NCI-H526 (cell line): ENCODE measurements around the gene SBF2.

Source experiments
- DNase-seq, 2 experiments: peaks; one replicate each; lab custom pipeline; 2025; lab: John Stamatoyannopoulos, UW

Gene SBF2

DNA sequence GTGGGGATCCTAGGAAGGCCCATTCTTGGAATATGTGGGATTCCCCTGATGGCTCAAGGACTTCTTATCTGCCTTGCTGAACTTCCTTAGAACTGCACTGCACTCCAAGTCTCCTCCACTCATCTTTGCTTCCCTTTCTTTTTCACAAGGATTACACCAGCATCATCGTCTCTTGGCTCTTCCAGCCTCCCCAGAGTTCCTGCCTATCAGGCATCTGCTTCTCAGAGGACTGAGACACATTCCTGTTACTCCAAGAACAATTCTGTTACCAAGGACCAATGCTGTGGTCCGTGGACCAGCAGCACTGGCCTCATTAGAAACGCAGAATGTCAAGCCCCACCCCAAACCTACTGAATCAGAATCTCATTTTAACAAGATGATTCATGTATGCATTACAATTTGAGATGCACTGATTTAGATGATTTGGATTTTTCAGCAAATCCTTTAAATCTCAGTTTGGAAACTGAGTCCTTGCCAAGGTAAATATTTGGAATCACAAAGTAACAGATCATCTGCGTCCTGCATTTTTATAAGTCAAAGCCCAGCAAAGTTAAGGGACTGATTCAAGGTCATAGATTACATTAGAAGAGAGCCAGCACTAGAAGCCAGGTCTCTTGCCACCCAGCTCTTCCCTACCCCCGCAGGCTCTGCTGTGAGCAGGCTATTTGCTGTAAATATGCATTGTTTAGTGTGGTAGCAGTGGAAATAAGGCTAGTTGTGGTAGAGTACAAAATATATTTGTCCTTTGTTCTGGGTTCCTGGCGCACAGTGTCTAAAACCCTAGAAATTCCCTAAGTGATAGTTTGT lies 519.2 kb downstream of the SBF2 start:
- DNase-seq = no peak

DNA sequence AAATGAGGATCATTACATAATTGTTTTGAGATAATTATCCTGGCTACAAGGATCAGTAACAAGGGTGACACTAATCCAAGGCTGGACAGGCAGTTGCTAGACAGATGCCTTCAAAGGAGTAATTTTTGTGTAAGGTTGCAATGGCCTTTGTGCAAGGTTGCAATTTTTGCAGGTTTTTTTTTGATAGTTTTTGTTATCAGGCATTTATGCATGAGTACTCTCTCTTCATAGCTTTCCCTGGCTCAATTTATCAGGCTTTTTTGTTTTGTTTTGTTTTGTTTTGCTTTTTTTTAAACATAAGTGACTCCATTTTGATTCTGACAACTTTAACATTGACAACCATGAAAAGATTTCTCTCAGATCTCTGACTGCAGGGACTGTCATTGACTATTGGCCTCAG lies 519.9 kb downstream of the SBF2 start:
- DNase-seq = no peak

DNA sequence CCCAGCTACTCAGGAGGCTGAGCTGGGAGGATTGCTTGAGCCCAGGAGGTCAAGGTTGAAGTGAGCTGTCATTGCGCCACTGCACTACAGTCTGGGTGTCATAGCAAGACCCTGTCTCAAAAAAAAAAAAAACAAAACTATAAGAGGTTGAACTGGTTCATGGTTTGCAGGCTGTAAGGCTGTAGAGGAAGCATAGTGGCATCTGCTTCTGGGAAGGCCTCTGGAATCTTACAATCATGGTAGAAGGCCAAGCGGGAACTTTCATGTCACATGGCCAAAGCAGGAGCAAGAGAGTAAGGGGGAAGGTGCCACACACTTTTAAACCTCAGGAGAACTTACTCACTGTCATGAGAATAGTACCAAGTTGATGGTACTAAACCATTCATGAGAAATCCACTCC lies 520.5 kb downstream of the SBF2 start:
- DNase-seq = no peak

DNA sequence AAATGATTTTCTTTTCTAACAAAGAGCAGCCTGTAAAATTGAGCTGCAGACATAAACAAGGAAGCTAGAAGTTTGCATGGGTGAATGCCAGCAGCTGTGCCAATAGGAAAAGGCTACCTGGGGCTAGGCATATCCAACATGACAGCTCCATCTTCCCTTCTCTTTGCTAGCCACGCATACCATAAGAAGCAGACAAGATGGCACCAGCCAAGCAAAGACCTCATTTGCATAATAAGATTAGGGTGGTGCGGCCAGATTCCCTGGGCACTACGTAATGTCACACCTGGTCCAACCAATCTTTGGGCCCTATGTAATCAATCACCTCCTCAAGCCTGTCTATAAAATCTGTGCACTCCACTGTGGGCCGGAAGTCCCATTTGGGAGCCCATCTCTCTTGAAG lies 521.8 kb downstream of the SBF2 start:
- peak in 1 of 2 experiments; percentile 9 for DNase-seq

DNA sequence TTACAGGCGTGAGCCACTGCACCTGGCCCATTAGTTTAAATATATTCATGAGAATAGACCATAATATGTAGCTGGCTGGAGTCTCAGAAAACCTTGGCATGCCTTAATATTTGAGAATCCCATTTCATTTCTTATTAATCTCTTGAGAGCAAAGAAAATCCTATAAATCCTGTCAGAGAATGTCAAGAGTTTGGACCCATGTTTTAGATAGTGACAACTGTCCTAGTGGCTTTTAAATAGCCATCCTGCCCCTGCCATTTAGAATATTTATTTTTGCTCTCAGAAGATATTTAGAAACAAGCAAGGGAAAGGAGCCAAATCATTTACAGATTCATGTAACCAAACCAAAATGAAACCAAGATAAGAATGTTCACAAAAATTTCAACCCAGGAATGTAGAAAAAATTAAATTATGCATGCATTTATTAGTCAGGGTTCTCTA lies 522.9 kb downstream of the SBF2 start:
- no peak for DNase-seq

- DNase-seq = no peak
These were observed 524.4 kb downstream of the SBF2 start for GRCh38 chr11:9769621-9770020.

DNA sequence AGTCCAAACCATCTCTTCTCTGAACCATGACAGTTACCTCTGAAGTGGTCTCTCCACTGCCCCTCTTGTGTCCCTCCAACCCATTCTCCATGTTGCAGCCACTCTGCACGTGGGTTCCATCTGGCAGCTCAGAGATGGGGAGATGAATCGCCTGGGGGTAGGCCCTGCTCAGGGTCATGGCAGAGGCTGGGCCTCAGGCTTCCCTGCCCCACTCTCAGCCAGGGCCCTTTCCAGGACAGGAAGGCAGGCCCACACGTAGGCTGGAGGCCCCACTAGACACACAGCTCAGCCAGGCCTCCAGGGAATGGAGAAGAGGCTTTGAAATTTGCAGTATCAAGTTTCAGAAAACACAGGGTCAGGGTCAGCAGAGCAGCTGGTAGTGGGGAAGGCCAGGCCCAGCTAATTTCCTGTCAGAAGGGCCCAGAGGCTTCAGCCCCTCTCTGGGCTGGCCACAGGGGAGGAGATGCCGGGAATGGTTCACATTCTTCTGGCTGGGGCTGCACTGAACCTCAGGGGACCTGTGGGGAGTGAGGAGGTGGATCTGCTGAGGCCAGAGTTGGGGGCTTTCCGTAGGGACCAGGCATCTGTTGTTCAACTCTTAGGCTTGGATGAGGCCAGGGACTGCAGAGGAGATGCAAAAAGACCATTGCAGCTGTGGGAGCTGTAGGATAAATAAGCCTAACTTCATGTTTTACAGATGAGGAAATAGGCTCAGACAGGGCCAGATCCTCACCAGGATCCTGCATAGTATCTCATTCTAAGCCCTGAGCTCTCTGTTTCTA lies 528.5 kb downstream of the SBF2 start:
- peak in 1 of 2 experiments; percentile 40 for DNase-seq

- DNase-seq = no peak
These were observed 530.7 kb downstream of the SBF2 start for GRCh38 chr11:9763301-9763700.

DNA sequence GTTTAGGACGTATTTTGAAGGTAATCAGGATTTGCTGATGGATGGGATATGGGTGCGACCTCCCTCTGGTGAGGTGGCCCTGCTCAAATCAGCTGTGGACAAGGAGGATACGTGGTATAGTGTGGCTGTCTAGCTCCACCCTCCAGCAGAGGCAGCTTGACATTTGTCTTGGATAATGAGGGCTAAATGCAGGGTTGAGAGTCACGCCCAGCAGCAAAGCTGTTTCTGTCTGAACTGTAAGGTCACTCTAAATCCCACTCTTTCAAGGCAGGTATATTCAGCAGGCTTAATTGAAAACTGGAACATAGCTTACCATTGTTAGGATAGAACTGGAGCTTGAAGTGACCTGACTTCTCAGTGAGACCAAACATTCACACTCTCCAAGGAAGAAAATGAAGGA lies 531.5 kb downstream of the SBF2 start:
- no peak for DNase-seq

- DNase-seq = no peak
These were observed 532.5 kb downstream of the SBF2 start for GRCh38 chr11:9761441-9761945.

- no peak for DNase-seq
These were observed 533.8 kb downstream of the SBF2 start for GRCh38 chr11:9760193-9760575.

DNA sequence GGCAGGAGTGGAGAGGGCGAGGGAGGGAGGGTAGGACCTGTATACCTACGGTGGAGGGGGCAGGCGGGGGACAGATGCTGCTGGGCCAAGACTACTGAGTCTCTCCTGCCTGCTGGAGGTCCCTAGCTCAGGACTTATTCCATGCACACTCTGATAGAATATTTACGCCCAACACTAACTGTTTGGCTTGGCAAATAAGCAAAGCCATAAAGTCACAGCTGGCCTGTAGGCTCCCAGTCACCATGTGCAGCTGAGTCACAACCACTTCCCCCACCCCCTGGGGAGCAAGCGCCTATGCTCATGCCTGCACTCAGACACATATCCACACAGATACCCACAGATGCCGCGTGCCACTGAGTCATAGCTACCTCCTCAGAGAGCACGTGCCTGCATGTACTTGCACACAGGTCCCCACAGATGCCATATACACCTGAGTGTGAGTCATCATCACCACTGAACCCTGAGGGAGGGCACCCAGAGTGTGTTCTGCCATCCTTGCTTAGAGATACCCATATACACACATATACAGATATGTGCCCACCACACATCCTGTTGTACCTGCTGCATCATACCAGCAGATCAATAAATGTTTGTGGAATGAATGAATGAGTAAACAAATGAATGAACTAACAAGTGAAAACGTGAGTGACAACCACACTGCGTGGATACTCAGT lies 534.4 kb downstream of the SBF2 start:
- peak; percentile 68 to 77 for DNase-seq

- peak; percentile 27 to 80 for DNase-seq
These were observed 535.1 kb downstream of the SBF2 start for GRCh38 chr11:9758637-9759518.

- DNase-seq = peak in 1 of 2 experiments; percentile 94
These were observed 536.0 kb downstream of the SBF2 start for GRCh38 chr11:9757809-9758636.

DNA sequence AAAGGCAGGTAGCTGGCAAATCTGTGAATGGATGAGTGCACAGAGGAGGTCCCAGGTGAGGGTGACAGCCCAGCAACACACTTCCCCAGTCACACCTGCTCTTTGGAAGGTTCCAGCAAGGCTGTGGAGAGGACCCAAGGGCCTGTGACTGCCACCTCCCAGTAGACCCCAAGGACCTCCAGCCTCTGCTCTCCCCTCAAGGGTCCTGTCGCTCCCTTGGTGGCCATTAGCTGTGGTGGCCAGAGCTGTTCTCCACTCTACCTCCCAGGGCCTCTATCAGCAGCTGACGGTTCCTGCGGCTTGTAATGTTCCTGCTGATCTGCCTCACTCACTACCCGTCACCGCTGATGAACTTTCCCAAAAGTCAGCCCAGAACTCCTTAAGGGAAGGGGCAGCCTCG lies 537.1 kb downstream of the SBF2 start:
- DNase-seq = no peak

- DNase-seq = no peak
These were observed 537.6 kb downstream of the SBF2 start for GRCh38 chr11:9756461-9756860.

- DNase-seq = no peak
These were observed 538.3 kb downstream of the SBF2 start for GRCh38 chr11:9755561-9756185.

DNA sequence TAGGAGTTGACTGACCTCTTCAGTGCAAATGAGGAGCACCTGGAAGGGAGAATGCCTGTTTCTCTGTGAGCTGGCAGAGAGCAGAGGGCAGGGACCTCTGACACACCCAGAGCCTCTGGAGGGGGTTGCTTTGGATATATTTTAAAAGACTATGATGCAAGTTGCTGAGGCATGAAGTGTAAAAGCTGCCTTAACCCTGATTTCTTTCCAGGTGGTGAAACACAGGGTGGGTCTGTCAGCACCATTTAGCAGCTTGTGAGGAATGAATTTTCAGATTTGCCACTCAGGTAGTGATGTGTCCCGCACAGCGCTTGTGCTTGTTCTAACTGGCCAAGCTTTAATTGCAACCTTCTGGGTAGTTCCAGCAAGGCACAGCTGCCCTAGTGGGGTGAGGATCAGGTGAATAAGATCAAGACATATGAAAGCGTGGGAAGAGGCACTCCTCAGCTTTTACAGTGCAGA lies 540.0 kb downstream of the SBF2 start:
- peak in 1 of 2 experiments; percentile 13 for DNase-seq

- DNase-seq = no peak
These were observed 541.0 kb downstream of the SBF2 start for GRCh38 chr11:9753021-9753420.

GRCh38 chr11:9752091-9752490 lies 541.9 kb downstream of the SBF2 start:
- DNase-seq = no peak
